D721Med (cell line): ENCODE data around the gene SYT3.
A peak's percentile ranks its signal among the peaks of the same experiment; 100 is the strongest.

Experiments used
- DNase-seq: peaks from one replicate; pipeline ENCODE4 v3.0.0; 2011; ENCODE audit warnings: low spot score; ENCODE audit not compliant: insufficient read length
- FAIRE-seq: peaks from 2 replicates; lab custom pipeline; 2011; peaks lifted over from hg19 to GRCh38; lab: Jason Lieb, UNC
- TF ChIP-seq, protein P1 (sequence below): IDR thresholded peaks from 2 replicates; pipeline ENCODE4 v1.5.1; 2012; ENCODE audit warnings: mild to moderate bottlenecking, control low read depth; ENCODE audit not compliant: insufficient read depth; ENCODE audit errors: missing control alignments

SYT3 gene, protein sequence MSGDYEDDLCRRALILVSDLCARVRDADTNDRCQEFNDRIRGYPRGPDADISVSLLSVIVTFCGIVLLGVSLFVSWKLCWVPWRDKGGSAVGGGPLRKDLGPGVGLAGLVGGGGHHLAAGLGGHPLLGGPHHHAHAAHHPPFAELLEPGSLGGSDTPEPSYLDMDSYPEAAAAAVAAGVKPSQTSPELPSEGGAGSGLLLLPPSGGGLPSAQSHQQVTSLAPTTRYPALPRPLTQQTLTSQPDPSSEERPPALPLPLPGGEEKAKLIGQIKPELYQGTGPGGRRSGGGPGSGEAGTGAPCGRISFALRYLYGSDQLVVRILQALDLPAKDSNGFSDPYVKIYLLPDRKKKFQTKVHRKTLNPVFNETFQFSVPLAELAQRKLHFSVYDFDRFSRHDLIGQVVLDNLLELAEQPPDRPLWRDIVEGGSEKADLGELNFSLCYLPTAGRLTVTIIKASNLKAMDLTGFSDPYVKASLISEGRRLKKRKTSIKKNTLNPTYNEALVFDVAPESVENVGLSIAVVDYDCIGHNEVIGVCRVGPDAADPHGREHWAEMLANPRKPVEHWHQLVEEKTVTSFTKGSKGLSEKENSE

GRCh38 chr19:50639121-50640112, at the start of gene SYT3:
TSS of gene SYT3 (minus strand) at chr19:50639881. CDS start at chr19:50637411, 2,470 bp downstream.
- no peak for FAIRE-seq
- peak; percentile 93 for DNase-seq
- TF ChIP-seq, protein P1, sequence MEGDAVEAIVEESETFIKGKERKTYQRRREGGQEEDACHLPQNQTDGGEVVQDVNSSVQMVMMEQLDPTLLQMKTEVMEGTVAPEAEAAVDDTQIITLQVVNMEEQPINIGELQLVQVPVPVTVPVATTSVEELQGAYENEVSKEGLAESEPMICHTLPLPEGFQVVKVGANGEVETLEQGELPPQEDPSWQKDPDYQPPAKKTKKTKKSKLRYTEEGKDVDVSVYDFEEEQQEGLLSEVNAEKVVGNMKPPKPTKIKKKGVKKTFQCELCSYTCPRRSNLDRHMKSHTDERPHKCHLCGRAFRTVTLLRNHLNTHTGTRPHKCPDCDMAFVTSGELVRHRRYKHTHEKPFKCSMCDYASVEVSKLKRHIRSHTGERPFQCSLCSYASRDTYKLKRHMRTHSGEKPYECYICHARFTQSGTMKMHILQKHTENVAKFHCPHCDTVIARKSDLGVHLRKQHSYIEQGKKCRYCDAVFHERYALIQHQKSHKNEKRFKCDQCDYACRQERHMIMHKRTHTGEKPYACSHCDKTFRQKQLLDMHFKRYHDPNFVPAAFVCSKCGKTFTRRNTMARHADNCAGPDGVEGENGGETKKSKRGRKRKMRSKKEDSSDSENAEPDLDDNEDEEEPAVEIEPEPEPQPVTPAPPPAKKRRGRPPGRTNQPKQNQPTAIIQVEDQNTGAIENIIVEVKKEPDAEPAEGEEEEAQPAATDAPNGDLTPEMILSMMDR = no peak

- TF ChIP-seq, protein P1 = no peak
- FAIRE-seq (no peak), DNase-seq (no peak)
Measured at GRCh38 chr19:50688766-50689165, 49.1 kb upstream of the SYT3 start.

DNA sequence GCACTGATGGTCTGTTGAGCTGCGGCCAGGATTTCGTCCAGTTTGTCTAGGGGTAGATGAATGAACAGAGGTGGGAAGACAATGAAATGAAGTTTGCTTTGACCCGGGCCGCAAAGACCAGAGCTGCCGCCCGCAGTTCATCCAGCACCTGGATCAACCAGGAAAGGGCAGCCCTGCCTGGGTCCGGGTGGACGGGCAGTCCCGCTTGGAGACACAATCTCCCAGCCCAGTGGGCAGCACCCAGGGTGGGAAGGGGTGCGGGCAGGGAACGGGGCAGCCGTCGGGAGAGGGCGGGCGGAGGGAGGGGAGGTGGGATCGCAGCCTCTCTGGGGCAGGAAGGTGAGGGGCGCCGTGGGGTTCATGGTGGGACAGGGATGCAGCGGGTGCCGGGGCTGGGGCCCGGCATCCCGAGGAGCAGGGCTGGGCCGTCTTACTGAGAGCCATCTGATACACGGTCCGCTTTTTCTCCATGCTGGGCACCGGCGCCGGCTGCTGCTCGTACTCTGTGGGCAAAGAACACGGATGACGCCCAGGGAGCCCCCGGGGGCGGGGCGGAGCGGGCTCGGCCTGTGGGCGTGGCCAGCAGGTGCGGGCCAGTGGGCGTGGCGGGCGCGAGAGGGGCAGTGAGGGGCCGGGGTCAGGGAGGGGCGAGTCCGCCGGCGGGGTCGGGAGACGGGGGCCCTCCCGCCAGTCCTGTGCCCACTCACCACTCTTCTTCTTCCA, 46.8 kb upstream of the SYT3 start:
- TF ChIP-seq, protein P1 = no peak
- FAIRE-seq (no peak), DNase-seq (no peak)

- DNase-seq = peak; percentile 90
- peak; percentile 56 for FAIRE-seq
Measured at GRCh38 chr19:50679177-50680125, 39.8 kb upstream of the SYT3 start.

DNA sequence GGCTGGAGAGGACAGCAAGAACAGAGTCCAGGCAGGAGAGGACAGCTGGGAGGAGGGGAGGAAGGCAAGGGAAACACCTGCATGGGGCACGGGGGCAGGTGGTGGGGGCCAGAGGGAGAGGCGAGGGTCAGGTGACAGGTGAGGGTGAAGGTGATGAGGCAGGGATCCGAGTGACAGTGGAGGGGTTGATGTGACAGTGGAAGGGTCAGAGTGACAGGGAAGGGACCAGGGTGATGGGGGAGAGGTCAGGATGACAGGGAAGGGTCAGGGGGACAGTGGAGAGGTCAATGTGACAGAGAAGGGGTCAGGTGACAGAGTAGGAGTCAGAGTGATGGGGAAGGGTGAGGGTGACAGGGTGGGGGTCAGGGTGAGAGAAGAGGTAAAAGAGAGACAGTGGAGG, 38.6 kb upstream of the SYT3 start:
- DNase-seq = no peak
- TF ChIP-seq, protein P1 = no peak
- FAIRE-seq = no peak

More at GRCh38 chr19:50679177-50680125, 39.8 kb upstream of the SYT3 start:
- TF ChIP-seq, protein P1 = no peak
